ENCODE data around the gene BST1. TPM values are rescaled to one million over a fixed set of nuclear protein-coding genes. Genes with fewer than 3 reads are reported as not detected.
A peak's percentile ranks its signal among the peaks of the same experiment; 100 is the strongest.
"Not testable (repeated sequence)": the region's sequence is repeated elsewhere in the genome, so short reads cannot be mapped to it uniquely, and the experiment has no call there.

BST1 gene
- total RNA-seq, 1 donor from 2014 or later = 39.0 TPM

DNA sequence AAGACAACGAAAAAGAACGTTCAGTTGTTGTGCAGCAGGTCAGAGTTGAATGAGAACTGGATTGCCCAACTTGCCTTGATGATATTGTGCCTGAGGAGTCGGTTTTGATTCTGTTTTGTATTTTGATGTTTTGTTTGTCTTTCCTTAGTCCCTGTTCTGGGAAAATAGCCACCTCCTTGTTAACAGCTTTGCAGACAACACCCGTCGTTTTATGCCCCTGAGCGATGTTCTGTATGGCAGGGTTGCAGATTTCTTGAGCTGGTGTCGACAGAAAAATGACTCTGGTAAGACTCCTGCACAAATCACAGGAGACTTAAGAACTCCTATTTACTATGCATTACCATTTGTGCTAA is 4.5 kb downstream of the BST1 start:
- DNase-seq (ENCODE audit: low spot score) = peak; percentile 82

DNA sequence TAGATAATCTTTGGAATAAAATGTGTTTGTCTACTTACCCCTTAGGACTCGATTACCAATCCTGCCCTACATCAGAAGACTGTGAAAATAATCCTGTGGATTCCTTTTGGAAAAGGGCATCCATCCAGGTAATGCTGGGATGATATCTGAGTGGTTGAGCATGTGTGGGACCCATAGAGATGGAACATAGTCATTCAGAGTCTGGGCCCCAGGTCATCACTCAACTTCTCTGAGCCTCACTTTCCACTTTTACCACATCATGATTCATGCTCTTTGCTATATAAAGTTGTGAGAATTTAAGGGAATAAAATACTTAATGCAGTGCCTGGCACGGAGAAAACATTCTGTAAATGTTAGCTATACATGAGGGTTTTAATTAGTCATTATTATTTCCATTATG is 8.9 kb downstream of the BST1 start:
- no peak for DNase-seq (ENCODE audit: low spot score)

GRCh38 chr4:15712214-15712613 is 9.3 kb downstream of the BST1 start:
- no peak for DNase-seq (ENCODE audit: low spot score)

GRCh38 chr4:15714141-15714540 is 11.3 kb downstream of the BST1 start:
- no peak for DNase-seq (ENCODE audit: low spot score)

DNA sequence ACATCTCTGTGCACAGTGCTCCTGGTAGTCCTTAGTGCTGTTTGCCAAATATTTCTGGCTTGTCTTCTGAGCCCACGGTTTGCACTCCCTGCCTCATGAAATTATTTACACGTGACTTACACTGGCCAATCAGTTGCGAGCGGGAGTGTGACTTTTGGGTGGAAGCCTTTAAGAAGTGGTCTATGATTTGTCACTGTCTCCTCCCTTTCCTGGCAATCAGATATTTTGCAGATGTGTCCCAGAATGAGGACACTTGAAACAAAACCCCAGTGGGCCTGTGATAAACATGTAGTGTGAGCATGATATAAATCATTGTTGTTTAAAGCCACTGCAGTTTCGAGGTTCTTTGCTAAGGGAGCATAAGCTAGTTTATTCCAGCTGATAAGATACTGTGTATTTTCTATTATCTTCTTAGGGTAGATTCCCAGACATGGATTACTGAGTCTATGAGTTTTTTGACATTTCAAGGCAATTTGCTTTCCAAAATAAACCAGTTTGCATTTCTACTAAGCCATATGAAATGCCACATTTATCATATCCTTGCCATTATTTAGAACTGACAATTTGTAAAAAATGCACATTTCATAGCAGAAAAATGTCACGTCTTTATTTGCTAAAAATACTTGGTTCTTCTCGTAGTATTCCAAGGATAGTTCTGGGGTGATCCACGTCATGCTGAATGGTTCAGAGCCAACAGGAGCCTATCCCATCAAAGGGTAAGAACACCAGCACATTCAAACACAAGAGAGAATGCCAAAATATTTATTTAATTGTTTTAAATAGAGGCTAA is 12.0 kb downstream of the BST1 start:
- peak; percentile 97 for DNase-seq (ENCODE audit: low spot score)

DNA sequence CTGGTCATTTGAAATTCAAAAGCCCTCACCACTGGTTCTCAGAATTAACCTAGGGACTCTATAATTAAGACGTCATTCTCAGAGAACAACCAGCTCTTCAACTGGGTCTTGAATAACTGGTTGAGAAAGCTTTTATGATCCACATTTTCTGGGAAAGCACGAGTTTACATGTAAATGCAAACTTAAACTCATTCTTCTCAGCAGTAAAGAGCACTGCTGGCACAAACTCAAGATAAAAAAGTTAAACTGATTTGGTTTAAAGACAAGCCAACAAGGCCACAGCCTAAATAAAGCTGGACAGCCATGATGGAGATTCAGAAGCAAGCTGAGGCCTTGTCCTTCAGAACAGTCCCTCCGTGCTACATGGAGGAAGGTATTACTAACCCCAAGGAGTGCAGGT is 13.2 kb downstream of the BST1 start:
- DNase-seq (ENCODE audit: low spot score) = peak; percentile 64

- no peak for DNase-seq (ENCODE audit: low spot score)
Measured at GRCh38 chr4:15717086-15717485, 14.2 kb downstream of the BST1 start.

- no peak for DNase-seq (ENCODE audit: low spot score)
Measured at GRCh38 chr4:15717657-15718416, 15.0 kb downstream of the BST1 start.

- DNase-seq (ENCODE audit: low spot score) = no peak
Measured at GRCh38 chr4:15718465-15718864, 15.6 kb downstream of the BST1 start.

DNA sequence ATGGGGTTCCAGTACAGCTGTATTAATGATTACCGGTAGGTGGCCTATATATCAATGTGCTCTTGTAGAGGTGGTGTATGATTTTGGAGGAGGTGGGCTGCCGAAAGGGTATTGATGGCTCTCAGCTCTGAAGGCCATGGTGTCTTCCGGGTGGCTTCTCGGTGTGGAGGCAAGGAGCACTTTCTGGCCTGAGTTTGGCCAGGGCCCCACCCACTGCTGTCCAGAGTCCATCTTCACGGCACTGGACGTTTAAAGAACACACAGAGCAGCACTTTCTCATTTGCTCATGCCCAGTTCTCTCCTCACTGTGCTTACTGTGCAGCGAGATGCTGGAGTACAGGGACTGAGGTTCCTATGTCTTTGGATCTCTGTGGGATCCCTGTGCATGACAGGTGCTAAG is 16.1 kb downstream of the BST1 start:
- DNase-seq (ENCODE audit: low spot score) = no peak

DNA sequence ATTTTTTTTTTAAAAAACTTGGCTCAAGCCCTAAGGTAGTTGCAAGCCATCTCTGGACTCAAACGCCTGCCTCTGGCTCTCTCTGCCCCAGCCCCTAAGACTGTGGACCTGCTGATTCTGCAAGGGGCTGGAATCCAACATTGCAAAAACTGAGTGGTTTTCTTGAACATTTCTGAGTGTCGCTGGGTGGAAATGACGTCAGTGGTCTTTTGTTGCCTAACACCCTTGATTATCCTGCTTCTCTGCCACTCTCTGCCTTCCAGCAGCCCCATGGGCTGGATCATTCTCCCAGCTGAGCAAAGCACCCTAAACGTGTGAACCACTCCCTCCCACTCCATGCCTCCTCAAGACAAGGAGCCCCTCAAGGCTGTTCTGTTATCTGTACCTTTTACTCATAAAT is 16.6 kb downstream of the BST1 start:
- no peak for DNase-seq (ENCODE audit: low spot score)

- DNase-seq (ENCODE audit: low spot score) = no peak
Measured at GRCh38 chr4:15720851-15721250, 18.0 kb downstream of the BST1 start.

- DNase-seq (ENCODE audit: low spot score) = peak; percentile 88
Measured at GRCh38 chr4:15725608-15726007, 22.7 kb downstream of the BST1 start.

- no peak for DNase-seq (ENCODE audit: low spot score)
Measured at GRCh38 chr4:15729910-15730533, 27.2 kb downstream of the BST1 start.

GRCh38 chr4:15733061-15733460 is 30.2 kb downstream of the BST1 start:
- not testable (repeated sequence) for DNase-seq (ENCODE audit: low spot score)

GRCh38 chr4:15735536-15735935 is 32.7 kb downstream of the BST1 start:
- DNase-seq (ENCODE audit: low spot score) = no peak

GRCh38 chr4:15736514-15737050 is 33.7 kb downstream of the BST1 start:
- DNase-seq (ENCODE audit: low spot score) = no peak

DNA sequence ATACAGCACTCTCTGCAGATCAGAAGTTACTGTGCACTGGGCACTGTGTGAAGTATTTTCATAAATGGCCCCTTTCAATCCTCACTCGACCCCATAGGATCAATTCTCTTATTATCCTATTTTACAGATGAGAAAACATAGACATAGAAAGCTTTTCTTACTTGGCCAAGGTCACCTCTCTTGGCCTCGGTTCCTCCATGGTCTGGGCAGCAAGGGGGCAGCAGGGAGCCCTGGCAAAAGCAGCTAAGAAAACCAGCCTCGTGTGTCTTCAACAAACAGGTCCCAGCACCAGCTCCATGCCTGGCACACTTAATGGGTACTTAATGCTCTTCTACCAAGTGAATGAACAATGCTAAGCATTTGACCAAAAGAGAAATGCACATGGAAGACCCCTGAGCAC is 34.4 kb downstream of the BST1 start:
- DNase-seq (ENCODE audit: low spot score) = no peak

DNA sequence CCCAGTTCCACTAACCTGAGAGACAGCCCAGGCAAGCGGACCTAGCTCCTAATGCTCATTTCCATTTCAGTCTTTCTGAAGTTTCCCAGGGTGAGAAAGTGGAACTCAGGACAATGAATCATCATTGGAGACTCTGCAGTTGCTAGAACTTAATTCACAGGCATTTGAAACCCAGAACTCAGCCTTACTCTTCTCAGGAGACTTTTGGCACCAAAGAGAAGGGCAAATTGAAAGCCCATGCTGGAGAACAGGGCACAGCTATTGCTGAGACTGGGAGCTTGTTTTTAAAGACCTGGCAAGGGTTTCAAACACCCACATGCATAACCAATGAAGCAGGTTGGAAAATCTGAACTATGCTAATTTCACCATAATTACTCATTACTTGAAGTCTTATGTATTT is 36.0 kb downstream of the BST1 start:
- DNase-seq (ENCODE audit: low spot score) = no peak

GRCh38 chr4:15740764-15741404 is 38.0 kb downstream of the BST1 start:
- DNase-seq (ENCODE audit: low spot score) = no peak

- DNase-seq (ENCODE audit: low spot score) = no peak
Measured at GRCh38 chr4:15742083-15742582, 39.3 kb downstream of the BST1 start.

DNA sequence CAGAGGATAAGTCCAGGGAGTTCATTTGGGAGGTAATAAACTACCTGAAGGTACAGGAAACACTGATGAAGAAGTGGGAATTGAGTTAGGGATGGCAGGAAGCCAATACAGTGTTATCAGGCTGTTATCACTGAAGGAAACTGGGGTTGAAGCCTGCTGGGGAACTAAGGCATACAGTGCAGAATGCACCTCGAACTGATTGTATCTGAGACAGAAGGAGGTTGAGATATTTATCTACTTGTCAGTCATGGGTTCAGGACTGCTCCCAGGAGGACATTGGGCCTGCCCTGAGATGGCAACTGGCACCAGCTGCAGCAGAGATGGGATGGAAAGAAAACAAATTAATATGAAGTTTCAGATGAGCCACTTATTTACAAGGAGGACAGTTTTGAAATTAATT is 39.8 kb downstream of the BST1 start:
- DNase-seq (ENCODE audit: low spot score) = no peak

Data from umbilical cord (tissue), 2 donors.